Fibroblast of skin of scalp (primary cell): ENCODE data around the gene TAF1B.
"Not testable (repeated sequence)": the region's sequence is repeated elsewhere in the genome, so short reads cannot be mapped to it uniquely, and the experiment has no call there.

Experiments
- DNase-seq: peaks from one replicate; pipeline ENCODE4 v3.0.0-alpha.2; 2013

The TAF1B gene

DNA sequence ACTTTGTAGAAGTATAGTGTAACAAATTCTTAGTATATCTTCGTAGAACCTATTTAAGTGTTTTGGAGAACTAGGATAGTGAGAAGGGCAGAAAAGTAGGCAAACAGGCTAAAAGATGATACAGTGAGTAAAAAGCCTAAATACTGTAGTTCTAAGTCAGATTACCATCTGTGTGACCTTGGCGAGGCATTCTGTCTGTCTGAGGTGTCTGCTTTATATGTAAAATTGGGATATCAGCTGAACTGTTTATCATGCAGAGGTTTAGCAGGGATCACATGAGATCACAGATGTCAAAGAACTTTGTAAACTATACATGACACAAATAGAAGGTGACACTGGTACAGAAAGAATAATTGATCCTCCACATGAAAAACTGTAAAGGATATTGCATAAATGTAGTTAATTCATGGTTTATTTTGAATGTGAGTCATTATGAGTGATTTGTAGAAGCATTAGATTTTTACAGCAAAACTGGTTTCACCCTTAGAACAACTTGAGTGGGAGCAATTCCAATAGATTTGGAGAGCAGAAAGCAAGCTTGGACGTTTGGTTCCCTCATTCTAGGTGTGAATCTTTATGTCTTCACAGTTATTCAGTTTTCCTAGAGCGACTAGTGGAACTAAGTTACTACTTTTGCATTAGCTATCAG lies 41.9 kb downstream of the TAF1B start:
- peak; percentile 6 for DNase-seq

- no peak for DNase-seq
Observed at GRCh38 chr2:9887513-9887912, 44.2 kb downstream of the TAF1B start.

DNA sequence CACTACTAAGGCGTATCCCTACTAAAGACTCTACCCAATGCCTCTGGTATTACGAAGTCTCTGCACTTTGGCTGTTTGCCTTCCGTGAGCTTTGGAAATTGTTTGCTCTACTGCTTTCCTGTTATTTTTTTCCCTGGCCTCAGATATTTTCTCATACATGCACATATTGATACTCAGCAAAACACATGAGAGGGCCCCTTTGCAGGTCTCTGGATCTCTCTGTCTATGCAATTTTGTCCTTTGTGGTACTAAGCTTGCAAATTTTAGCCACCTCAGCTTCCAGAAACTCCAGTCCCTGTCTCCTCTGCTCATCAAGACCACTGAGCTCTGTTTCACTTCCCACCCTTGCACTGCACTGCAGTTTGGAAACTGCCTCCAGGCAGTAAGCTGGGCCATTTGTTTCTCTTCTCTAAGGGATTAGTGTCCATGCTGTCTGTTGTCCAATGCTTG lies 46.6 kb downstream of the TAF1B start:
- no peak for DNase-seq

DNA sequence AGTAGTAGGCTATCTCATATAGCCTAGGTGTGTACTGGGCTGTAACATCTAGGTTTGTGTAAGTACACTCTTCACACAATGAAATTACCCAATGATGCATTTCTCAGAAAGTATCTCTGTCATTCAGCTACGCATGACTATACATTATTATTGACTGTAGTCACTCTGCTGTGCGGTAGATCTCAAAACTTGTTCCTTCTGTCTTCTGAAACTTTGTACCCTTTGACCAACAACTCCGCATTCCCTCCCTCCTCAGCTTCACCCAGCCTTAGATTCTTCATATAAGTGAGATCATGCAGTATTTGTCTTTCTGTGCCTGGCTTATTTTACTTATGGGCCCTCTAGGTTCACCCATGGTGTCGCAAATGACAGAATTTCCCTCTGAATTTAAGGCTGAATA lies 49.0 kb downstream of the TAF1B start:
- no peak for DNase-seq

- DNase-seq: no peak
Observed at GRCh38 chr2:9895669-9896590, 52.7 kb downstream of the TAF1B start.

- DNase-seq: peak; percentile 96
Observed at GRCh38 chr2:9897331-9897737, 54.1 kb downstream of the TAF1B start.

GRCh38 chr2:9897846-9898245 lies 54.6 kb downstream of the TAF1B start:
- peak; percentile 56 for DNase-seq

DNA sequence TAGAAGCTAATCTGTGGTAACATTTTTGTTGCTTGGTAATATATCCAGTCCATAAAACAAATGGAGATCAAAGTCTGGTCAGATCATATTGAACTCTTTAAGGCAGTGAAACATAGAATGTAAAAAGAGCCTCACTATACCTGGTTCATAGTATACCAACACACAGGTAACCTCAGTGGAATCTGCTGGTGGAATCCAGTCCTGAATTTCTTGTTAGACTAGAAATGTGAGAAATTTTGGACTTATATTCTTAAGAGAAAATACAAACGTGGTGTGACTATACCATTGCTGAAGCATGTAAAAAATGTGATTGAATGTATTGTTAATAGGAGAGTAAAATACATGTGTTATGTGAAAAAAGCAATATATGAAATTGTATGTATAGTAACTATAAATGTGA lies 62.1 kb downstream of the TAF1B start:
- no peak for DNase-seq

- DNase-seq: no peak
Observed at GRCh38 chr2:9907402-9907801, 64.1 kb downstream of the TAF1B start.

DNA sequence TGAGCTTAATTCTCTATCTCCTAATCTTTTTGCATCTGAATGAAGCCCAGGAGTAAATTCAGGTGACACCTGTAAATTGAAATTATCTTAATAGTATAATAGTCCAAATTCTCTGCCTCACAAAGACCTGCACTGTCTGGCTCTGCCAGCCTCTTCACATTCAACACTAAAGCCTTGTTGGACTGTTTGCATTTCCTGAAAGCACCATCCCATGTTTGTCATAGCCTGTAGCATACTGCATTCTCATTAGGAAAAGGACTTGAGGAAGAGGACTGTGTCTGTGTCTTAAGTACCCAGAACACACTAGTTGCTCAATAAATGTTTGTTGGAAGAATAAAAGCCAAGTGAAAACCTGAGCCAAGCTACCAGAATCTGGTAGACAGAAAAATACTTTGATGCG lies 65.4 kb downstream of the TAF1B start:
- DNase-seq: no peak

- no peak for DNase-seq
Observed at GRCh38 chr2:9909106-9909505, 65.8 kb downstream of the TAF1B start.

DNA sequence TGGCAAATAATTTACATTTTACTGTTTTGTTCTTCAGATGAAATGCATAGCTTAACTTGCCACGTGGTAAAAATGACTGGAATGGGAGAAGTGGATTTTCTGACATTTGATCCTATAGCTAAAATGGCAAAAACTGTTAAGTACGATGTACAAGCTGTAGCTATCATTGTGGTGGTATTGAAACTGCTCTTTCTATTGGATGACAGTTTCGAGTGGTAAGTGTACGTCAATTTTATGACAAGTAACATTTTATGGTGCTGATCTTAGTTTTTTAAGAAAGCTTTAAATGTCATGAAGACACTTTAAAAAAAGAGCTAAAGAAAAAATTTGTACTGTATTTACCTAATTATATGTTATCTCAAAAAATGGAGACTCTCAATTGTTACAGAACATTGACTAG lies 67.4 kb downstream of the TAF1B start:
- DNase-seq: no peak

GRCh38 chr2:9912468-9912867 lies 69.2 kb downstream of the TAF1B start:
- no peak for DNase-seq

- DNase-seq: peak; percentile 61
Observed at GRCh38 chr2:9914384-9915065, 71.3 kb downstream of the TAF1B start.

- DNase-seq: peak; percentile 6
Observed at GRCh38 chr2:9918275-9918674, 75.0 kb downstream of the TAF1B start.

DNA sequence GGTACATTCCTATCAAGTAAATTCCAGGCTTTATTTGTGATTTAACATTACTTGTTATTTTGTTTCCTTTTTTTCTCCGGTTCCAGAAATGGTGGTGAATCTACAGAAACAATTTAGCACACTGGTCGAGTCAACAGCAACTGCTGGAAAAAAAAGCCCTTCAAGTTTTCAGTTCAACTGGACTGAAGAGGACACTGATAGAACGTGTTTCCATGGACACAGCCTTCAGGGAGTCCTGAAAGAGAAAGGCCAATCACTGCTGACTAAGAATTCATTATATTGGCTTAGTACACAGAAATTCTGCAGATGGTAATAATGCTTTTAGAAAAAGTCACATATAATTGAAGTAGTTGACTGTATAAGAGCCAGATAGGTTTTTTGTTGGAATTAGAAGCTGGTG lies 76.2 kb downstream of the TAF1B start:
- no peak for DNase-seq

DNA sequence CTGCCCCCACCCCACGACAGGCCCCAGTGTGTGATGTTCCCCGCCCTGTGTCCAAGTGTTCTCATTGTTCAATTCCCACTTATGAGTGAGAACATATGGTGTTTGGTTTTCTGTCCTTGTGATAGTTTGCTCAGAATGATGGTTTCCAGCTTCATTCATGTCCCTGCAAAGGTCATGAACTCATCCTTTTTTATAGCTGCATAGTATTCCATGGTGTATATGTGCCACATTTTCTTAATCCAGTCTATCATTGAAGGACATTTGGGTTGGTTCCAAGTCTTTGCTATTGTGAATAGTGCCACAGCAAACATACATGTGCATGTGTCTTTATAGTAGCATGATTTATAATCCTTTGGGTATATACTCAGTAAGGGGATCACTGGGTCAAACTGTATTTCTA lies 83.7 kb downstream of the TAF1B start:
- not testable (repeated sequence) for DNase-seq

DNA sequence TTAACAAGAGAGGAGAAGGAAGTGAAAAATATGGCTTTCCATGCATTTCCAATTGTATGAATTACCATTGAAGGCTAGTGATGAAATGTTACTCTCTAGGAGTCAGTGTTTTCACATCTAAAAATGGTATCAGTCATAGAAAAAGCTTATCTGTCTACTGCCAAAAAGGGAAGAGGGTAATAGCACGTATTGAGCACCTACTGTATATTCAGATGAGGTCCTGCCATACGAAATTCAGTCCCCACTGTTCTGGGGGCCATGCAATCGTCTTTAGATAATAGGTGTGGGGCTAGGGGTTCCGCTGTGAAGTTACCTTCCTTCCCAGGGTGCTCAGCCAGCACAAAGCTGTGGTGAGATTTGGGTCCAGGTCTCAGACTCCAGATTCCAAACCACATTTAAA lies 94.0 kb downstream of the TAF1B start:
- DNase-seq: no peak

- no peak for DNase-seq
Observed at GRCh38 chr2:9937968-9938367, 94.7 kb downstream of the TAF1B start.

DNA sequence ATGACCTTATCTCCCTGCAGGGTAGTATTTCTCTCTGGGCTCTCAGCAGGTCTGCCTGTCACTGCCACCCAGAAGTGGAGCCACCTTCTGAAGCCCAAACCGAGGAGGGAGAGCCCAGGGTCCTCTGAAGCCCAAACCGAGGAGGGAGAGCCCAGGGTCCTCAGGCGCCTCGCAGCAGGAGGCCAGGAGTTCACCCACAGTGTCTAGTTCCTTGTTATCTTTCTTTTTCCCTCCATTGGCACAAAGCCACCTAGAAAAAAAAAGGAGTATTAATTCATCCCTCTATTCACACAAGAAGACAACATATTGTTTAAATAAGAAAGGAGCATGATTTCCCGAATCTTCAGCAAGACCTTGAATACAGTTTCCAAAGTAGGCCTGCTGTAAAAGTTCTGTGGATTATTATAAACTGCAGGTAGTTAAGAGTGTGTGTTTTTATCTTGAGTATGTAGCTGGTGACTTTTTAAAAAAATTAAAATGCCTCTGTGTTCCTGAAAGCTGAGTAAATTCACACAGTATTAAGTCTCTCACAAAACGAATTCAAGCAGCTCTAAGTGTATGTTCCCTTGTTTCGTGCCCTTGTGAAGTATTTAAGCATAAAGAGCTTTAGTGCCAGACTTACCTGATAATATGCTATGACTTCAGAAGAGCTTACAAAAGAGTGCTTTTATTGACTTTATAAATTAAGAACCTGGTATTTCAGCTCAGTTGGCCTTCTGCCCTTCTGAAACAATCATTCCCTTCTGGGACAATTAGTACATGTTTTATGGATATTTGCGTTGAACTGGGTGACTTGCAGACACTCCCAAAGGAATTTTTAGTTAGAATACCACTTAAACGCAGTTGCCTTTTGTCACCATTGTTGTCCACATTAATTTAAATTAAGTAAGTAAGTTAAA lies 96.6 kb downstream of the TAF1B start:
- DNase-seq: no peak

DNA sequence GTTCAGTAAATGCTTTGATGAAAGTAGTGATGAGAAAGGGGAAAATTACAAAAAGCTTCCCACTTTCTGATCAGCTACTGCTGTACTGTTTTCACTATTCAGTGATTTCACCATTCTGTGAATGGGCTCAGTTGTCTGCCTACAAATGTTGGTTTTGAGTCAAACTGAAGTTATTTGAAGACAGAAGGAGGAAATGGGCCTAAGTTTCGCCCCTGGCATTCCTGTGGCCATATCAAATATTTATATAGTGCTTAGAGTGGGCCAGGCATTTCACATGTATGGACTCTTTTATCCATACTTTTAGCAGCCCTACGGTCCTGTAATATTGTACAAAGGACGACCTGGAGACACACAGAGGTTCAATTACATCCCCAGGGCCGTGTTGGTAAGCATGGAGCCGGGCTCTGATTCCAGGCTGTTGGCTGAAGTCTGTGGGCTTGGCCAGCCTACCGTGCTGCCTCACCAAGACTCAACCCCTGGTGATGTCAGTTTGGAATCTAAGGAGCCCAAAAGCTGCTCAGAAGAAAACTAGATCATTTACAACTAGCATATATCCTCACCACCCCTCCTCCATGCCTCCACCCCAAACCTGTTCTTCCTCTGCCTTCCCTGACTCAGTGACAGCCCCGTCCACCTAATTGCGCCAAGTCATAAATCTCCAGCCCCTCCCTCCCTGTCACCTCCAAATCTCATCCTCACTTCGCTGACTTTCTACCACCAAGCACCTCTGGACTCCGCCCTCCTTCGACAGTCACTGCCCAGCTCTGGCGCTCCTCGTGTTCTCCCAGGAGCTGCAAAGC lies 98.1 kb downstream of the TAF1B start:
- peak; percentile 82 for DNase-seq
